GM18868 (cell line): ENCODE results near the gene OLIG2.

Experiments
- ATAC-seq: cut with Tn5 transposase; IDR thresholded peaks from one replicate; pipeline ENCODE4 v1.9.1; 2021; ENCODE audit warnings: mild to moderate bottlenecking, moderate library complexity; ENCODE audit not compliant: unreplicated experiment

The OLIG2 gene

DNA sequence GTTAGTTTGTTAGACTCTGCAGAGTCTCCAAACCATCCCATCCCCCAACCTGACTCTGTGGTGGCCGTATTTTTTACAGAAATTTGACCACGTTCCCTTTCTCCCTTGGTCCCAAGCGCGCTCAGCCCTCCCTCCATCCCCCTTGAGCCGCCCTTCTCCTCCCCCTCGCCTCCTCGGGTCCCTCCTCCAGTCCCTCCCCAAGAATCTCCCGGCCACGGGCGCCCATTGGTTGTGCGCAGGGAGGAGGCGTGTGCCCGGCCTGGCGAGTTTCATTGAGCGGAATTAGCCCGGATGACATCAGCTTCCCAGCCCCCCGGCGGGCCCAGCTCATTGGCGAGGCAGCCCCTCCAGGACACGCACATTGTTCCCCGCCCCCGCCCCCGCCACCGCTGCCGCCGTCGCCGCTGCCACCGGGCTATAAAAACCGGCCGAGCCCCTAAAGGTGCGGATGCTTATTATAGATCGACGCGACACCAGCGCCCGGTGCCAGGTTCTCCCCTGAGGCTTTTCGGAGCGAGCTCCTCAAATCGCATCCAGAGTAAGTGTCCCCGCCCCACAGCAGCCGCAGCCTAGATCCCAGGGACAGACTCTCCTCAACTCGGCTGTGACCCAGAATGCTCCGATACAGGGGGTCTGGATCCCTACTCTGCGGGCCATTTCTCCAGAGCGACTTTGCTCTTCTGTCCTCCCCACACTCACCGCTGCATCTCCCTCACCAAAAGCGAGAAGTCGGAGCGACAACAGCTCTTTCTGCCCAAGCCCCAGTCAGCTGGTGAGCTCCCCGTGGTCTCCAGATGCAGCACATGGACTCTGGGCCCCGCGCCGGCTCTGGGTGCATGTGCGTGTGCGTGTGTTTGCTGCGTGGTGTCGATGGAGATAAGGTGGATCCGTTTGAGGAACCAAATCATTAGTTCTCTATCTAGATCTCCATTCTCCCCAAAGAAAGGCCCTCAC, at the start of gene OLIG2:
TSS of gene OLIG2 (plus strand) at position 447 of the 954 bp plus-strand sequence. CDS start 928 bp downstream, outside the sequence.
- ATAC-seq = no peak

DNA sequence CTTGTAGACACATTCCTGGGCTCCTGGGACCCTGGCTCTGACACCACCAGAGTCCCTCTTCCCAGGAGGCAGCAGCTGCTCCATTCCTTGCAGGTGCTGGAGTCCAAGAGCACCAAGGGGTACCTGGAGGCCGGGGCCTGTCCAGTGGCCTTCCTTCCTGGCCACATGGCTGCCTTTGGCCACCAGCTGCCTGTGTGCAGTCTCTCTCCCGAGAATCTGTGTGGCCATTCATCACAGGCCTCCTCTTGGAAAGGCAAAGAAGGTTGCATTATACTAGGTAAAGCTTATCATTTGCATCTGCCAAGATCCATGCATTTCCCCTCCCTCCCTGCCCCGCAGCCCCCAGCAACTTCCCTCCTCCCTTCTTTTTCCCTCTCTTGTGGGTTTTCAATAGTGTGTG, 48.9 kb upstream of the OLIG2 start:
- no peak for ATAC-seq

DNA sequence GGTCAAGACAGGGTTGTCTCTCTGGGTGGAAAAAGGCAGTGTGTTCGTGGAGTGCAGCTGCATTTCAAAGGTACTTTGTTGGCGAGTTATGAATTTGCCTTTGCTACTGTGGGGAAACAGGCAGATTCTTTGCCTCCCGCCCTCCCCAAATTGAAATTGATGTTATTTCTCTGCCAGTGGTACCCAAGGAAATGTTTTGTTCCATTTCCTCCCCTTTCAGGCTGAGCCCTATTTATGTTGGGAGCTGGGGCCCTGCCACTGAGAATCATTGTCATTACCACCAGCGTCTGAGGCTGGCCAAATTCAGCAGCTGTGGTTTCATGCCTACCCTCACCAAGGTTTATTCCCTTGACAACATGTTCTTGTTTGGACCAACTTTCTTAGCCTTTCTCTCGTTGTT, 48.5 kb upstream of the OLIG2 start:
- no peak for ATAC-seq

DNA sequence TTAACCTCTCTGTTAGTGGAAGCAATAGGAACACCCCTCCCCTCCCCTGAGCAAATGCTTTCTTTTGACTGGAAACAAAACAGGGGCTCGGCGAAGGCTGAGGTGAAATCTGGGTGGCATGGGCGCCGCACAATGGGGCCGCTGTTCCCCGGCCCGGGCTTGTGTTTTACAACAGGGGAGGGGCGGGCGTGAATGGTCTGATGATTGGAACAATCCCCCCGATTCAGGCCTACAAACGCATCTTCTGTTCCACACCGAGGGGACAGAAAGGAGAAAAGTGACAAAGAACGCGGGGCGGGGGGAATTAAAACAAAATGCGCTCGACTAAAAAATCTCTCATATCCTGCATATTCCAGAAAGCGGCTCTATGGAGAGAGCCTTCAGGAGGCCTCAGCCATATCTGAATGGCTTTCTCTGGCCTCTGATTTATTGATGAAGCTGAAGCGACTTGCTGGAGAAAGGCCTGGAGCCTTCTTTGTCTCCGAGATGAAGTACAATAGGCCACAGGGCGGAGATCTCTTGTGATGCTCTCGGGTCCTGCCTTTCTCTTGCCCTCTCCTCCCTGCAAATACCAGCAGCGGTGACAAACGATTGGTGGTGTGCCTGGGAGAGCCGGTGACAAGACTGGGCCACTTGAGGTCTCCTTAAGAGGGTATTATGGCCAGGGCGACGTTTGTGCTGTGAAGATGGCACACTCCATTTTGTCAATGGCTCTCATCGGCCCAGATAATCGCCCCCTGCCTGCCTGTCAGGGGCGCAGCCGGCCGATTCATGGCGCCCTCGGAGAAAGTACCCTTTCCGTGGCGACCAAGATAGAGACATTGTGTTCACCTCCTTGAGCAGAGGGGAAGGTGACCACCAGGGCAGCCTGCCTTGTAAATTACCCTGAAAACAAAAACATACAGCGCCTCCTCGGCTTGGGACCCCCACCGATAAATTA, 47.1 kb upstream of the OLIG2 start:
- no peak for ATAC-seq

DNA sequence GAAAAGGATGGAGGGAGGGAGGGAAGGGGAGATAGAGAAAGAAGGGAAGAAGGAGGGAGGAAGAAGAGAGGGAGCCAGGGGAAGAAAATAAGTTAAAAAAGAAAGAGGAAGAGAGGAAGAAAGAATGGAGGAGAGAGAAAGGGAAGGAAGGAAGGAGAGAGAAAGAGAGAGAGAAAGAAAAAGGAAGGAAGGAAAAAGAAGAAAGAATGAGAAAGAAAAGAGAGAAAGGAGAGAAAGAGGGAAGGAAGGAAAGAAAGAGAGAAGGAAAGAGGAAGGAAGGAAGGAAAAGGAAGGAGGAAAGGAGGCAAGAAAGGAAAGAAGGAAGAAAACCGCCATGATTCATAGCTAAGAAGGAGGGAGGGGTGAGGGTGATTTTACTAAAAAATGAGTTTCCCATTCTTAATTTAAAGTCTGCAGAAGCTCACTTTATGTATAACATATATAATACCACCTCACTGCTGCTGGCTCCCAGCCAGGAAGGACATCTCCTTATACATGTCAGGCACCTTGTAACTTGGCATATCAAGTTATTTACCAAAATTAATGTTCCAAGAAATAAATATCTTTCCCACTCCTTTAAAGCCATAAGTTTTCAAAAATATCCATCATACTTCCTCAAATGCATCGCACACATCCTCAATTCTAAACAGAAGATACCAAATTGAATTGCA, 46.0 kb upstream of the OLIG2 start:
- ATAC-seq = no peak

DNA sequence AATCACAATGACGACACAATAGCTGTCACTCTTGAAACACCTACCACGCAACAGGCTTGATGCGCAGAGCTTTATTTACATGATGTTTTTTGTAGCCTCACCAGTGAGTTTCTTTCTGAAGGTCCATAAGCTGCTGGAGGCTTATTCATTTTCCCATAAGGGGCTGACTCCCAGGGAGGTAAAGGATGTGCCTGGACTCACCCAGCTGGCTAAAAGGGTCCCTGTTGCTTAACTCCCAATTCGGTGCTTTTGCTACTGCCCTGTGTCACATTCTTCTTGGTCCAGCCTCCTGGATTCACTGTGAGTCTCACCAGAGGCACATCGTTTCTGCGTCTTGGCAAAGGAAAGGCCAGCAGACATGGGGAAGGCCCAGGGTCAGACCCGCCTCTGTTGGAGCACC, 44.6 kb upstream of the OLIG2 start:
- ATAC-seq = no peak

DNA sequence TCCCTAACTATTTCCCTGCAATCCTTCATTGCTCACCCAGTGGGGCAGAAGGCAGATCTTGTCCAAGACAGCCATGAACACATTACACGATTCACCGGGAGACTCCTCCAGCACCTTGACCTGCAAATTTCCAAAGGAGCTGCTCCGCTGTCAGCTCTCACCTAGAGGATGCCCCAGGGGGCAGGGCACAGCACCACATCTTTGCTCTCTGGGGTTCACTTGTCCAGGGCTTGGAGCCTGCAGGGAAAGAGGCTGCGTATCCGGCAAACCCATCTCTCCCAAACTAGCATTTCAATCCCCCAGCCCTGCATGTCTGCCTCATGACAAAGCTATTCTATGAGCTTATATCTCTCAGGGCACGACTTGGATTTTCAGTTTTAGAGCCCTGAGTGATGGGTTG, 35.1 kb upstream of the OLIG2 start:
- ATAC-seq = no peak

DNA sequence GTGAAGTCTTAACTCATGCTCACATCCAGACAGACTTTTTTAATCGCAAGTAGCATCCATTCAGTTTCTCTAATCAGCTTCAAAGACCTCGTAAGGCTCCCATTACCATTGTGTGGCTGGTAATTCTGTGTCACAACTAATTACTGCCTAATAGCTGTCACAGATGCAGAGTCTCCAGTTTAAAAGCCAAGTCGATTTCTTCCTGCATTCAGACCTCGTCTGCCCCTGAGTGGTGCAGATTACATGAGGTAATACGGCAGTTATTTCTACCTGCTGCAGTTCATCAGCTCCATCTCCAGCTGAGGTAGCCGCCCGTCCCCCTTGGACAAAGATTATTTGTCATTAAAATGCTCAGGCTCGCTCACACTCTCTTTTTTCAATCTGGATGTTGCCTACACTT, 34.4 kb upstream of the OLIG2 start:
- no peak for ATAC-seq

DNA sequence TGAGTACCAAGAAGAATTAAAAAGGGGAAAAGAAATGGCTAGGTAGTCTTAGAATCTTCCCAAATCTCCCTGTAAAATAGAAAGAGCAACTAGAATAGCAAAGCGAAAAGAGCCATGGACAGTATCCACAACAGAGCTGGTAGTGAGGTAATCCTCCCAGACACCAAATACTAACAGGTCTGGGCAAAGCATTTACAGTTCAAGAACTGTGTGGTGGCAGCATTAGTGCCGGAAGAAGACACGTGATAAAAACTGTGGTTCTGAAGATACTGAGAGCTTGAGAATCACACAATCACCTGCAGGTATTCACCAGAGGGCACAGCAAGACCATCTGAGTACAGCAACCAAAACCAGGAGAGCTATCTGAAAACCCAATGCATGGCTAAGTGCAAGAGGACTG, 31.8 kb upstream of the OLIG2 start:
- no peak for ATAC-seq

DNA sequence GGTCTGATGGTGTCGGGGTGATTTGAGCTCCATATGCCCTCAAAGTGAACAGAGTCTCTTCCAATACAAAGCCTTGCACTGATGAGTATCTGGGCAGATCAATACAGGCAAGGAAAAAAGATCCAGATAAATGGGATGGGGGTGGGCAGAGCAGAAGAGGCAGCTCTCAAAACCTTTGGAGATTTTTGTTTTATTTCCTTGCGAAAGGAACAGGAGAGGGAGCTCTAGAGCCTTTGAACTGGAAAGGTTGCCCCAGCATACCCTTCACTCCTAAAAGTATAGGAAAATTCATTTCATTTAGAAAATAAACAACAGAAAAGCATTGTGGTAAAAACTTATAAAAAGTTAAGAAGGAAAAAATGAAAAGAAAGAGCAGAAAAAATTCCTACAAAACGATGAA, 31.4 kb upstream of the OLIG2 start:
- no peak for ATAC-seq

DNA sequence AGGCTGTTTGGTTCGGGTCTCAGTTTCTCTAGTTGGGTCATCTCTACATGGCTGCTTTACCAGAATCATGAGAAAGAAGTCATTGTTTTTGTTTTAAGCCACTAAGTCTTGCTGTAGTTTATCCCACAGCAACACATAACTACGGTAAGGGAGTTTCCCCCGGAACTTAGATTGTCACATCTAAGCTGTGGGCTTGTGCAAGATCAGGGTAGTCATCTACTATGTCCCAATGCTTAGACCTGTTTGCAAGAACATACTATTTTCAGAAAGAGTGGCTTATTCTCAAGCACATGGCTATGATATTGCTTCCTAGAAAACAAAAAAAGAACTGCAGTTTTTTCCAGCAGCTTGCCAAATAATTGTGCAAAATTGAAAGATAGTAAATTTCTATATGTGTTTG, 18.0 kb upstream of the OLIG2 start:
- ATAC-seq = no peak

DNA sequence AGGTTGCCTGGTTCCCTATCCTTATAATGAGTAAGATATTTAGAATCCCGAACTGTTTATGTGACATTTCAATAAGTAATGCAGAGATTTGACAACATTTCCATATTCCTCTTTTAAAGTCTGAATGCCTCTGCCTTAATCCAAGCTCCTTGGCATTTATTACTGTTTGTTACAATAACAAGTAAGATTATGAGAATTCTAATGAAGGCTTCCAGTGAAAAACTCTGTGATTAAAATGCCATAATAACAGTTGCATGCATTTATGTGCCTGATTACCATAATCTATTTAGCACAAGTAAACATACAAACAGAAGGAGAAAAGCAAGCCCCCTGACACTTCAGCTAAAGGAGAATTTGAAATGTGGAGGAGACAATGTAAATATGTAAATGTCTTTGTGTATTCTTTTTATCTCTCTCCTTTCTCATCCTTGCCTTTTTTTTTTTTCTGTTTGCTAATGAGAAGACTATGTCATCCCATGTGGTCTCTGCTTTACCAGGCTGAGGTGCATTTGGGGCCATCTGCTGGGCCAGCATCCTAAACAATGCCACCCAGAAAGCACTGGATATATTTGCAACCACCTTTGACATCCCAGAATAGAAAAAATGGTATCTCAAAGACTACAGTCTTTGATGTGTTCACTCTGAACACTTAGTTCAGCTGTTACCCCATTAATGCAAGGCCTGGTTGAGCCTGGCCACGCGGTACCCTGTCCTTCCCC, 17.2 kb upstream of the OLIG2 start:
- no peak for ATAC-seq

DNA sequence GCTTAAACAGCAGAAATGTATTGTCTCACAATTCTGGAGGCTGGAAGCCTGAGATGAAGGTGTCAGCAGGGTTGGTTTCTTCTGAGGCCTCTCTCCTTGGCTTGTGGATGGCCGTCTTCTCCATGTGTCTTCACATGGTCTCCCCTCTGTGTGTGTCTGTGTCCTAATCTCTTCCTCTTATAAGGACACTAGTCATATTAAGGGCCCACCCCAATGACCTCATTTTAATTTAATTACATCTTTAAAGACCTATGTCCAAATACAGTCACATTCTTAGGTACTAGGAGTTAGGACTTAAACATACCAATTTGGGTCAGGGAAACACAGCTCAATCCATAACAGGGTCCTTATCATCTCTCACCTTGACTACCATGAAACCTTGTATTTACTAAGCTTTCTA, 14.8 kb upstream of the OLIG2 start:
- no peak for ATAC-seq

DNA sequence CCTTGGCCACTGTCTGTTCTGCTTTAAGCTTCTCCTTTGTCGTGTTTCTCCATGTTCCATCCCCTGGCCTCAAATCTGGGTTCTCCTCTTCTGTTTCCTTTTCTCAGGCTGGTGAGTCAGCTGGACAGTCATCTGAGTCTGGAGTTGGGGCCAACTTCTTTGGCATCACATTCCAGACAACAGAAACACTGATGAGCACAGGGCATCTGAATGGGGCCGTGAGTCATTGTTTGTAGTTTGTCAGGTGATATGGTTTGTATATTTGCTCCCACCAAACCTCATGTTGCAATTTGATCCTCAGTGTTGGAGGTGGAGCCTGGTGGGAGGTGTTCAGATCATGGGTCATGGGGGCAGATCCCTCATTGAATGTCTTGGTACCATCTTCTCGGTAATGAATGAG, 14.3 kb upstream of the OLIG2 start:
- ATAC-seq = no peak

DNA sequence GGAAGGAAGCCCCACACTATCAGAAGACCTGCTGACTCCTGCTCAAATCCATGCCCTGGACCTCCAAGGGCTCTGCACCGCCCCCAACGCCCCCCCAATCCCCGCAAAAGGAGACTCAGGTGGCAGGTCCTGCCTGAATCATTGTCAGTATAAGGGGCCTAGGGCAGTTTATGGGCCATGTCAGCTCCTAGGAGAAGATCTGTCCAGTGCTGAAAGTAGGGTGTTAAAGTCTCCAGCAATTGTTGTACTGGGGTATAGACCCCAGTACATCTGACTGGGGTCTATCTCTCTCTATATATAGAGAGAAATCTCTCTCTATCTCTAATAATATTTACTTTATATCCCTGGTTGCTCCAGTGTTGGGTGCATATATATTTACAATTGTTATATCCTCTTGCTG, 12.1 kb upstream of the OLIG2 start:
- no peak for ATAC-seq

DNA sequence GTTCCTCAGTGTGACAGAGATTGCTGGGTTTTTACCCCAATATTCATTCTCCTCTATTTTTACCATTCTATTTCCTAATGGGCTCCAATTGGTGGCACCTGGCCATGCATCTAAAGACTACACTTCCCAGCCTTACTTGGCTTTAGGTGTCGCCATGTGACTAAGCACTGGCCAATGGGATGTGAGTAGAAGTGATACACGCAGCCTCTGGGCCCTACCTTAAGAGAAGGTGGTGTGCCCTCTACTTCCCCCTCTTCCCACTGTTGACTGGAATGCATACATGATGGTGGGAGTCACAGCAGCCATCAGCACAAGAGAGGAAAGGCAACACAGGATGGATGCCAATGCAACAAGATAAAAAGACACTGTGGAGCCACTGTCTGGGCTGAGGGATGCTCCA, 11.4 kb upstream of the OLIG2 start:
- no peak for ATAC-seq

DNA sequence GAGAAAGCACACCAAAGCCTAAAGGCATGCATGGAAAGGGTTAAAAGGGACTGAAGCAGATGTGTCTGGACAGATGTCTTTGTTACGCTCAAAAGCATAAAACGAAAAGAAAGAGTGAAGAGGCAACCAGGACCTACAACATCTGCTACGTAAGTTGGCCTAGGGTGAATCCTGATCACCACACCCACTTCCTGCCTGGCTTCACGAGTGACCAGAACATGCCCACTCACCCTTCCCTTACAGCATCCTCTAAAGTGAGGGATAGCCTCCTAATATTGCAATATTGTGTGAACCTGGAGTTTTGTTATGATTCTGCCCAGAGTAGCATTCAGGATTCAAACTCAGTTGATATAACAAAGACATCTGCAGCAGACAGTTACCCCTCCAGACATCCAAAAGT, 10.6 kb upstream of the OLIG2 start:
- ATAC-seq = no peak

DNA sequence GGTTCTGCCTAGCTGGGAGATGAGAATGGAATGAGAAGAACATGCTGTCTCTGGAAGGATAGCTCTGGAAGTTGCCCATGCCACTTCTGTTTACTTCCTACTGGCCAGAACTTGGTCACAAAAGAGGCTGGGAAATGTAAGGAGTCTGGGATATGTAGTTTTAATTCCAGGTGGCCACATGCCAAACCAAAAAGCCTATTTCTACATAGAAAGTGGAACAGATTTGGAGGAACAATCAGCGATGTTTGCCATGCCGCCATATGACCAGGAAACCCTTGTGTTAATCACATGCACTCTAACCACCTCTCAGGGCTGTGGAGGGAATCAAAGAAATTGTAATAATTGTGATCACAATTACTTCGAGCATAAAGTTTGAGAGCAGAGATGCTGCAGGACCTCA, 10.0 kb upstream of the OLIG2 start:
- ATAC-seq = no peak

DNA sequence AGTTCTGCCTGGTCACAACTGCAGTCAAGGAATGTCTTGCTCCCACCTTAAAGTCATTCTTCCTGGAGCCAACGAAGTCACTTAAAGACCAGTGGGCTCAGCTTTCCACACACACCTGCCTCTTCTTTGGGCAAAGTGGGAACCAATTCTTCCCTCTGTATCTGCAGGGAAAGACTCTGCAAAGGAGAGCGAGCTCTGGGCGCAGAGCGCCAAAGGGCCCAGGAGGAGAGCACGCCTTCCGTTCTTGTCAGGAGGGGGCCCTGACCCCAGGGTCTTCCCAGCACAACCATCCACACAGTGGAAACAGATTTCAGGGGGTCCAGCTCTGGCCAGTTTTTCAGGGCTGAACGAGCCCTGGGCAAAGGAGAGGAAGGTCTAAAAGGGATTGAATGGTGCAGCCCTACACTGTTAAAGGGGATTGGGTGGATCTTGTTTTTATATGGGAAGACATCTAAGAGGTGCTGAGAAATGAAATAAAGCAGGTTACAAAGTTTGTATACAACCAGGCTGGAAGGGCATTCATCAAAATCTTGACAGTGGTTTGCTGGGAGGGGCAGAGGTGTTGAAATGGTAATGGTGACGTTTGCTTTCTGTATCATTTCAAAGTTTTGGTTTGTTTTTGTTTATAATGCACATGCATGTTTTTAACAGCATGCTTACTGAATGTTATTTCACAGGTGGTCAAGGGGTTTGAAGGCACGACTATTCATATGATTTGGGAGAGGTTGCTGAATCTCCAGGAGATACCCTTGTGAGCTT, 6.8 kb upstream of the OLIG2 start:
- no peak for ATAC-seq

DNA sequence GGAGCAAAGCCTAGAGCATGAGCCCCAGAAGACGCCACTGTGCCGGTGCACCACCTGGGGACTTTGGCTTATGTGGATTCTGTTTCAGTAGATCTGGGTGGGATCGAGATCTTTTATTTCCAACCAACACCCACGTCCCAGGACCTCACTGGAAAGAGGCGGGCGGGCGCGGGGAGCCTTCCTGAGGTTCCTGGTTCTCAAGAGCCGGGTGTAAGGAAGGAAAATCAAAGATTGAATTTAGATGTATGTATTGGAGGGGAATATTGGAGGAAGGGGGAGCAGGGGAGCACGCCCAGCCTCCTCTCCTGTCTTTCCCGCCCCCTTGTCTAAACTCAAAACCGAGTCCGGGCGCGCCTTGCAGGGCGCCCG, 6.2 kb upstream of the OLIG2 start:
- ATAC-seq = no peak
